ENCODE data around the gene HNRNPA0.
A peak's percentile ranks its signal among the peaks of the same experiment; 100 is the strongest.

Gene HNRNPA0

DNA sequence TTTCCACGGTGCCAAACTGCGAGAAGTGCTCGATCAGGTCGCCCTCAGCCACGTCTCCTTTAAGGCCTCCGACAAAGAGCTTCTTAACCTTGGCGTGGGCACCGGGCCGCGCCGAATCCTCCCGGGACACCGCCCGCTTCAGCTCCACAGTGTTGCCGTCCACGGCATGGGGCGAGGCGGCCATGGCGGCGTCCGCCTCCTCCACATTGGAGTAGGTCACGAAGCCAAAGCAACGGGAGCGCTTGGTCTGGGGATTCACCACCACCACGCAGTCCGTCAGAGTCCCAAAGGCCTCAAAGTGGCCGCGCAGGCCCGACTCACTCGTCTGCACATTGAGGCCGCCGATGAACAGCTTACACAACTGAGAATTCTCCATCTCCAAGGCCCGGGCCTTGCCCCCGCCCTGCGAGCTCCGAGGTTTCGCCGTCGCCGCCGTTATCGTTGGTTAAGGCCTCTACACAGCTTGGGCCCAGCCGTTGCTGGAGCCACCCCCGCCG, 424 bp downstream of the HNRNPA0 start:
- TF ChIP-seq, protein P1, sequence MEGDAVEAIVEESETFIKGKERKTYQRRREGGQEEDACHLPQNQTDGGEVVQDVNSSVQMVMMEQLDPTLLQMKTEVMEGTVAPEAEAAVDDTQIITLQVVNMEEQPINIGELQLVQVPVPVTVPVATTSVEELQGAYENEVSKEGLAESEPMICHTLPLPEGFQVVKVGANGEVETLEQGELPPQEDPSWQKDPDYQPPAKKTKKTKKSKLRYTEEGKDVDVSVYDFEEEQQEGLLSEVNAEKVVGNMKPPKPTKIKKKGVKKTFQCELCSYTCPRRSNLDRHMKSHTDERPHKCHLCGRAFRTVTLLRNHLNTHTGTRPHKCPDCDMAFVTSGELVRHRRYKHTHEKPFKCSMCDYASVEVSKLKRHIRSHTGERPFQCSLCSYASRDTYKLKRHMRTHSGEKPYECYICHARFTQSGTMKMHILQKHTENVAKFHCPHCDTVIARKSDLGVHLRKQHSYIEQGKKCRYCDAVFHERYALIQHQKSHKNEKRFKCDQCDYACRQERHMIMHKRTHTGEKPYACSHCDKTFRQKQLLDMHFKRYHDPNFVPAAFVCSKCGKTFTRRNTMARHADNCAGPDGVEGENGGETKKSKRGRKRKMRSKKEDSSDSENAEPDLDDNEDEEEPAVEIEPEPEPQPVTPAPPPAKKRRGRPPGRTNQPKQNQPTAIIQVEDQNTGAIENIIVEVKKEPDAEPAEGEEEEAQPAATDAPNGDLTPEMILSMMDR (IDR thresholded peaks at IDR 0.05; ENCODE audit: low read depth, low read length) = no peak
- no peak for DNase-seq (ENCODE audit: low read depth in 2 of 2)
- H3K4me3 ChIP-seq (replicated peaks in 1 of 2; ENCODE audit: low read depth in 2 of 2, low read length in 2 of 2) = peak overlapping the region; percentile 95 to 97

DNA sequence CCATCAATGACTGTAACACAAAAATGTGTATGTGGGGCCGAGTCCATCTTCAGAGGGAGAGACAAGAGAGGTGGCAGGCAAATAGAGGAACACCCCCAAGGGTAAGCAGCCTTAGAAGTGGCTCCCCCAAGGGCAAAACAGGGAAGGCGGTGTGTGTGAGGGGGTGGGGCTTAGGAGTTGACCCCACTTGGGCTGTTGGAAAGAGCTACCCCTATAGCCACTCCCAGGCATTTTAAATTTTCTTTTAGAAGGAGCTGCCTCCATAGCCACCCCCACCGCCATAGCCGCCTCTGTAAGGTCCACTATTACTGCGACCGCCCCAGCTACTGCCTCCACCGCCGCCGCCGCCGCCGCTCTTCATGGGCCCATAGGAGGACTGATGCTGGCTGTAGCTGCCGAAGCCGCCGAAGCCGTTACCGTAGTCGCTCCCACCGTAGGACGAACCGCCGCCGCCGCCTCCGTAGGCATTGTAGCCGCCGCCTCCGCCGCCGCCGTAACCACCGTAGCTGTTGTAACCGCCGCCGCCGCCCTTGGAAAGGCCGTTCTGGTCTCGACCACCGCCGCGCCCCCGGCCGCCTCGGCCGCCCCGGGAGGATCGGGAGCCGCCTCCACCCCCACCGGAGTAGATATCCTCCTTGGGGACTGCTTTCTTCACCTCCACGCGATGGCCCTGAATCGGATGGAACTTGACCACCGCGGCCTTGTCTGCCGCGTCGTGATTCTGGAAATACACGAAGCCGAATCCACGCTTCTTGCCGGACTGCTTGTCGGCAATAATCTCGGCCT, 1.1 kb downstream of the HNRNPA0 start:
- peak; percentile 32 to 42 for DNase-seq (ENCODE audit: low read depth in 2 of 2)
- TF ChIP-seq, protein P1 (IDR thresholded peaks at IDR 0.05; ENCODE audit: low read depth, low read length) = no peak
- H3K4me3 ChIP-seq (replicated peaks in 1 of 2; ENCODE audit: low read depth in 2 of 2, low read length in 2 of 2) = peak overlapping the region; percentile 95 to 97

DNA sequence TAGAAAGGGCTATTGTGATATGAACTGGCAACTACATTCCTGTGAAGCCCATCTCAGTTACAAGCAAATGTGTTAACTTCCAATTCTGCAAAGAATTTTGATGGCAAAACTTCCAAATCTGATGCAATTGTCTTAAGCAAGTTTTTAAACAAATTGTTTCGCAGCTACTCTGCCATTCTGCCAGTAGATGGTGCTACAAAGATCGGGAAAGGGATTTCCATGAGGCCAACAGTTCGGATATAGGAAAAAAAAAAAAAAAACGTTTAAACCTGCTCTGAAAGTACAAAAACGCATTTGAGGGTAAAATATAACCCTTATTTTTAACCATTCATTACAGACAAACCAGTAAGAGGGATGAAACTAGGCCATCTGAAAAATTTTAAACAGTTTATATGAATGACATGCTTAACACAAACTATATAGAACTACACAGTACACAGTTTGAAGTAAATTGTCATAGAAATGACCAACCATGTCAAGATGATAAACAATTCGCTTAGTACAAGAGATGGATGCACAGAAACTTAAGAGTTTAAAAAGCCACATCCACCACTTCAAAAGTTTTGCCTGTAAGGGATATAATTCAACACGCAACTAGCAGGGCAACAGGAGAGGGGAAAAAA, 2.2 kb downstream of the HNRNPA0 start:
- H3K4me3 ChIP-seq (replicated peaks in 1 of 2; ENCODE audit: low read depth in 2 of 2, low read length in 2 of 2) = peak overlapping the region; percentile 95 to 97
- TF ChIP-seq, protein P1 (IDR thresholded peaks at IDR 0.05; ENCODE audit: low read depth, low read length) = peak; percentile 79
- DNase-seq (ENCODE audit: low read depth in 2 of 2) = peak; percentile 89

DNA sequence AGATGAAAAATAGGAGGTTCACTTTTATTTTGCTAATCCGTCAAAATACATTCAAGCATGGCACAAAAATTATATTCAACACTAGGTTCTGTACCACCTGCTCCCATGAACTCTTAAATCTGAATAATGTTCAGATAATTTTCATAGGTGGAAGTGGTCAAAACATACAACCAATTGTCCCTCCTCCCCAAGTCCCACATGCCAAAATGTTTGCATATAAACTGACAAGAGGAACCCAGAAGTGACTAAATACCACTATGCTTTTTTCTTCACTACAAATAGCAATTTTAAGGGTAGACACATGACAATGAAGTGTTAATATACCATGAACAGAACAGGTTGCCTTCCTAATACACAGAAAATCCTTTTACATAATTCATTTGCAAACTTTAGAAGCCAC, 3.7 kb downstream of the HNRNPA0 start:
- TF ChIP-seq, protein P1 (IDR thresholded peaks at IDR 0.05; ENCODE audit: low read depth, low read length) = no peak
- no peak overlapping the region for H3K4me3 ChIP-seq (replicated peaks in 1 of 2; ENCODE audit: low read depth in 2 of 2, low read length in 2 of 2)
- DNase-seq (ENCODE audit: low read depth in 2 of 2) = no peak

DNA sequence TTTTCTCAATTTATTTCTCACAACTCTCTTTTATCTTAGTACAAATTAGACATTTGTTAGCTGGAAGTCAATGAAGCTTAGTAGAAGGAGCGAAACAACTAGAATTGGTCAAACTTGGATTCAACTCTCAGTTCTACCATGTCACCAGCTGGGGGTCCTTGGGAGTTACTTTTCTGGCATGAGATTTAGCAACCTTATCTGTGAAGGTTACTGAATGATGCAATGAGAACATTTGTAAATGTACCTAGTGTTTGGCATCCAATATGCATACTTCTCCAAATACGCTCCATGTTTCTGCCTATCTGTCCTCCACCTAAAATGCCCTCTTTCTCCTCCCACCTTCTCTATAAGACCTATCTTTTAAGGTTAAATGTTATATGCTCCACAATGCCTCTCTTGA, 6.3 kb downstream of the HNRNPA0 start:
- H3K4me3 ChIP-seq (replicated peaks in 1 of 2; ENCODE audit: low read depth in 2 of 2, low read length in 2 of 2) = no peak overlapping the region
- TF ChIP-seq, protein P1 (IDR thresholded peaks at IDR 0.05; ENCODE audit: low read depth, low read length) = no peak
- no peak for DNase-seq (ENCODE audit: low read depth in 2 of 2)

DNA sequence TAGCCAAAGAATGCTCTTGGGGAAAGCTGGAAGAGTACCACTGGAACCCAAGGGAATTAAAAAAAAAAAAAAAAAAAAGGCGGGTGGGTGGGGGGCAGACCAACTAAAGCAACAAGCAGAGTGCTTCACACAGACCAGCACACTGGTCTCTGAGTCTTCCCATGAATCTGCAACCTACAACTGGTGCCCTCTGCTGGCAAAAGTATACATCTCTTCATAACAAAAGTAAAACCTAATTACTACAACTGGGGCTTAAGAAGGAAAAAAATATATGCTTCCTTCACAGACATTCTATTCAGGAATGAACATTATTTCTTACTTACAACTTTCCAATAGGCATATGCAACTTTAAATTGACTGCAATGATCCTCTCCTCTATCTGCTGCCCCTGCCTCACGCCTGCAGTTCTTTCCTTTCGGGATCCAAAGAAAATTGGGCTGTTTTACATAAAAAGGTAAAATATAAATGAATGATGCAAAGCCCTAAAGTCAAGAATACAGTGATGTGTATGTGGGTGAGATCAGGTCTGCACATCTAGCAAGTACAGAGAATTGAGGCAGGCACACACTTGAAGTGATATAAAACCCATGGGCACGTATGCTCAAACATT, 11.0 kb downstream of the HNRNPA0 start:
- TF ChIP-seq, protein P1 (IDR thresholded peaks at IDR 0.05; ENCODE audit: low read depth, low read length) = peak; percentile 56
- peak; percentile 87 to 89 for DNase-seq (ENCODE audit: low read depth in 2 of 2)

More for the DNA sequence above, 11.0 kb downstream of the HNRNPA0 start:
- no peak overlapping the region for H3K4me3 ChIP-seq (replicated peaks in 1 of 2; ENCODE audit: low read depth in 2 of 2, low read length in 2 of 2)
